PC-3 (cell line): ENCODE results near the gene KCNK10. TPM values are rescaled to one million over a fixed set of nuclear protein-coding genes. Genes with fewer than 3 reads are reported as not detected.

Experiments
- ATAC-seq: fragments of 200-7000 bp; cut with Tn5 transposase; 2 replicates; pipeline ENCODE4 v1.9.1; 2020; ENCODE audit warnings: mild to moderate bottlenecking, moderate library complexity
- BruUV-seq: library from RNA; stranded (reverse); fragments of 400-500 nt; replicated peaks from 2 replicates; lab custom pipeline; 2021; lab: Mats Ljungman, UMichigan
- CTCF ChIA-PET: fragments of 300-600 bp; sonication (Branson Sonifier 250); formaldehyde crosslinking; loops from one replicate; lab custom pipeline; 2022; ENCODE audit warnings: antibody characterized with exemption; lab: Charles Lee
- POLR2A ChIA-PET: fragments of 300-600 bp; sonication (Branson Sonifier 250); formaldehyde crosslinking; loops from one replicate; lab custom pipeline; 2022; ENCODE audit warnings: antibody characterized with exemption; ENCODE audit not compliant: unreplicated experiment; lab: Charles Lee
- DNase-seq: peaks from one replicate; pipeline ENCODE4 v3.0.0-alpha.2; 2015
- H2AFZ ChIP-seq: fragments of 300-600 bp; sonication (generic); 2 replicates; pipeline ENCODE4 v1.6.0; 2016; ENCODE audit warnings: antibody characterized with exemption, low read length
- H3F3A ChIP-seq: fragments of 300-600 bp; sonication (generic); one replicate; pipeline ENCODE4 v1.6.0; 2017; ENCODE audit warnings: antibody characterized with exemption, low read length, control low read depth, mild to moderate bottlenecking; ENCODE audit not compliant: unreplicated experiment
- H3K27ac ChIP-seq: fragments of 300-600 bp; sonication (generic); 2 replicates; pipeline ENCODE4 v1.5.1; 2016; ENCODE audit warnings: mild to moderate bottlenecking, low read length
- H3K27me3 ChIP-seq: fragments of 300-600 bp; sonication (generic); 2 replicates; pipeline ENCODE4 v1.6.1; 2016; ENCODE audit warnings: low read length, mixed read lengths
- H3K36me3 ChIP-seq: fragments of 300-600 bp; sonication (generic); 2 replicates; pipeline ENCODE4 v1.6.1; 2016; ENCODE audit warnings: low read depth, mixed run types, low read length, mixed read lengths
- H3K4me1 ChIP-seq: fragments of 300-600 bp; sonication (generic); 2 replicates; pipeline ENCODE4 v1.5.1; 2016; ENCODE audit warnings: low read length; ENCODE audit not compliant: insufficient read depth
- H3K4me2 ChIP-seq: fragments of 300-600 bp; sonication (generic); 2 replicates; pipeline ENCODE4 v1.6.0; 2016; ENCODE audit warnings: low read length
- H3K4me3 ChIP-seq: fragments of 300-600 bp; sonication (generic); 2 replicates; pipeline ENCODE4 v1.5.1; 2016; ENCODE audit warnings: mild to moderate bottlenecking, low read length, mixed read lengths
- H3K79me2 ChIP-seq: fragments of 300-600 bp; sonication (generic); 2 replicates; pipeline ENCODE4 v1.6.1; 2017; ENCODE audit warnings: low read length, mixed read lengths
- H3K9ac ChIP-seq: fragments of 300-600 bp; sonication (generic); 2 replicates; pipeline ENCODE4 v1.6.0; 2016; ENCODE audit warnings: mild to moderate bottlenecking, low read length
- H3K9me2 ChIP-seq: fragments of 300-600 bp; sonication (generic); replicated peaks from 2 replicates; pipeline ENCODE4 v1.6.1; 2016; ENCODE audit warnings: mixed run types, low read length, mixed read lengths
- H3K9me3 ChIP-seq: fragments of 300-600 bp; sonication (generic); 2 replicates; pipeline ENCODE4 v1.6.1; 2016; ENCODE audit warnings: low read length, mixed read lengths
- H4K20me1 ChIP-seq: fragments of 300-600 bp; sonication (generic); 2 replicates; pipeline ENCODE4 v1.6.1; 2016; ENCODE audit warnings: low read length, mixed read lengths
- CTCF ChIP-seq: fragments of 300-600 bp; sonication (generic); conservative IDR thresholded peaks from 2 replicates; pipeline ENCODE4 v1.5.1; 2017; ENCODE audit warnings: antibody characterized with exemption, low read depth, mild to moderate bottlenecking, low read length
- EZH2 ChIP-seq: fragments of 300-600 bp; sonication (generic); IDR thresholded peaks from one replicate; pipeline ENCODE4 v1.6.1; 2017; ENCODE audit warnings: antibody characterized with exemption, mild to moderate bottlenecking, low read length; ENCODE audit not compliant: unreplicated experiment
- EZH2phosphoT487 ChIP-seq: fragments of 300-600 bp; sonication (generic); IDR thresholded peaks from 2 replicates; pipeline ENCODE4 v1.6.1; 2018; ENCODE audit warnings: mild to moderate bottlenecking, antibody characterized with exemption, low read length, borderline replicate concordance
- intact Hi-C: fragments of 100-400 bp; cut with micrococcal nuclease; formaldehyde crosslinking; loops from 2 replicates; pipeline ENCODE4 v1.9.0; 2023
- total RNA-seq: library from RNA; depleted of rRNA; stranded (reverse); fragments of >200 nt; gene quantifications from 2 replicates; pipeline ENCODE4 v1.2.3, GENCODE V29; 2014

Gene KCNK10
- total RNA-seq, 1 experiment from 2014 or later, result not detected

- Histone ChIP-seq H3F3A (no peaks in the 10 kb centered on the region), H3K36me3 (no peaks in the 10 kb centered on the region), H3K4me3 (no peak overlapping the region), H3K27me3 (peaks cover 95% of the 10 kb centered on the region), H3K79me2 (no peaks in the 10 kb centered on the region), H2AFZ (no peak overlapping the region), H3K9ac (no peak overlapping the region), H3K27ac (no peak overlapping the region), H3K9me2 (no peaks in the 10 kb centered on the region), H3K9me3 (no peaks in the 10 kb centered on the region), H3K4me1 (no peaks in the 10 kb centered on the region), H3K4me2 (no peak overlapping the region), H4K20me1 (no peaks in the 10 kb centered on the region)
- DNase-seq (no peak), ATAC-seq (no peak)
- intact Hi-C loops, result no loop called here
- TF ChIP-seq EZH2phosphoT487 (no peak), CTCF (no peak), EZH2 (no peak)
- CTCF ChIA-PET, result no interaction called here
- BruUV-seq, result no TSS peak
- POLR2A ChIA-PET, result no interaction called here
These were observed 1.4 kb upstream of the KCNK10 start for GRCh38 chr14:88324491-88324890.

- peak overlapping the region; percentile 16; the same call in 1 of the 2 replicates for H3K4me3 ChIP-seq
These were observed 592 bp upstream of the KCNK10 start for GRCh38 chr14:88323523-88324199.

More at GRCh38 chr14:88323523-88324199, 592 bp upstream of the KCNK10 start:
- no peak for DNase-seq
- no peaks in the 10 kb centered on the region for H3K9me2 ChIP-seq
- H3K4me1 ChIP-seq, result no peaks in the 10 kb centered on the region
- H3K9me3 ChIP-seq, result no peaks in the 10 kb centered on the region
- no peak overlapping the region for H3K9ac ChIP-seq
- ChIA-PET CTCF (interaction anchor here (0.7 kb wide), 1 partner anchor 57 kb away, joined by 3 read pairs; no protein-coding TSS in a partner anchor), POLR2A (no interaction called here)
- intact Hi-C loops, result no loop called here
- TF ChIP-seq EZH2phosphoT487 (0 out of 2 replicates have a peak, but pooled peaks have one; percentile 25), EZH2 (peak; percentile 78), CTCF (no peak)
- peak; percentile 45; the same call in 1 of the 2 replicates for ATAC-seq
- H3F3A ChIP-seq, result no peaks in the 10 kb centered on the region
- peak overlapping the region; percentile 61; the same call in 1 of the 2 replicates for H3K4me2 ChIP-seq
- no peaks in the 10 kb centered on the region for H4K20me1 ChIP-seq
- H2AFZ ChIP-seq, result no peak overlapping the region
- H3K36me3 ChIP-seq, result no peaks in the 10 kb centered on the region
- no peak overlapping the region for H3K27ac ChIP-seq
- H3K27me3 ChIP-seq, result peaks cover 94% of the 10 kb centered on the region
- H3K79me2 ChIP-seq, result no peaks in the 10 kb centered on the region
- BruUV-seq, result no TSS peak
